GM12892 (cell line): ENCODE measurements around the gene GRK4.

Experiments
- POLR2A ChIP-seq: IDR thresholded peaks from 2 replicates; pipeline ENCODE4 v1.6.1; 2011; ENCODE audit warnings: low read depth, low read length, control low read depth
- POLR2AphosphoS5 ChIP-seq: IDR thresholded peaks from 2 replicates; pipeline ENCODE4 v1.6.1; 2011; ENCODE audit warnings: low read depth, low read length, control low read depth

- peak; percentile 94 for TF ChIP-seq POLR2A
- peak; percentile 84 for TF ChIP-seq POLR2AphosphoS5
Observed at GRCh38 chr4:2934813-2935761, 28.3 kb upstream of the GRK4 start.
